Measurements from ENCODE around the gene NIFK.

The NIFK gene

GRCh38 chr2:121707344-121707919 is 29.2 kb downstream of the NIFK start (continued):
- TF ChIP-seq ZBTB44 (tag by site-specific recombination; IDR thresholded peaks at IDR 0.05) = 0 out of 2 replicates have a peak, but pooled peaks have one; percentile 30
- TF ChIP-seq, protein P1, sequence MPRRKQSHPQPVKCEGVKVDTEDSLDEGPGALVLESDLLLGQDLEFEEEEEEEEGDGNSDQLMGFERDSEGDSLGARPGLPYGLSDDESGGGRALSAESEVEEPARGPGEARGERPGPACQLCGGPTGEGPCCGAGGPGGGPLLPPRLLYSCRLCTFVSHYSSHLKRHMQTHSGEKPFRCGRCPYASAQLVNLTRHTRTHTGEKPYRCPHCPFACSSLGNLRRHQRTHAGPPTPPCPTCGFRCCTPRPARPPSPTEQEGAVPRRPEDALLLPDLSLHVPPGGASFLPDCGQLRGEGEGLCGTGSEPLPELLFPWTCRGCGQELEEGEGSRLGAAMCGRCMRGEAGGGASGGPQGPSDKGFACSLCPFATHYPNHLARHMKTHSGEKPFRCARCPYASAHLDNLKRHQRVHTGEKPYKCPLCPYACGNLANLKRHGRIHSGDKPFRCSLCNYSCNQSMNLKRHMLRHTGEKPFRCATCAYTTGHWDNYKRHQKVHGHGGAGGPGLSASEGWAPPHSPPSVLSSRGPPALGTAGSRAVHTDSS (tag by site-specific recombination; IDR thresholded peaks at IDR 0.05) = no peak
- TF ChIP-seq ZNF394 (tag by site-specific recombination; IDR thresholded peaks at IDR 0.05; ENCODE audit: borderline replicate concordance) = peak; percentile 50; the same call in 1 of the 2 replicates
- peak; percentile 49; the same call in 1 of the 2 replicates for TF ChIP-seq GFI1B (tag by site-specific recombination; IDR thresholded peaks at IDR 0.05)
- TF ChIP-seq ZSCAN30 (tag by site-specific recombination; IDR thresholded peaks at IDR 0.05) = peak; percentile 12; the same call in 1 of the 2 replicates
- no peak for TF ChIP-seq SALL2 (tag by site-specific recombination; IDR thresholded peaks at IDR 0.05; ENCODE audit: borderline replicate concordance)
- TF ChIP-seq, protein P2, sequence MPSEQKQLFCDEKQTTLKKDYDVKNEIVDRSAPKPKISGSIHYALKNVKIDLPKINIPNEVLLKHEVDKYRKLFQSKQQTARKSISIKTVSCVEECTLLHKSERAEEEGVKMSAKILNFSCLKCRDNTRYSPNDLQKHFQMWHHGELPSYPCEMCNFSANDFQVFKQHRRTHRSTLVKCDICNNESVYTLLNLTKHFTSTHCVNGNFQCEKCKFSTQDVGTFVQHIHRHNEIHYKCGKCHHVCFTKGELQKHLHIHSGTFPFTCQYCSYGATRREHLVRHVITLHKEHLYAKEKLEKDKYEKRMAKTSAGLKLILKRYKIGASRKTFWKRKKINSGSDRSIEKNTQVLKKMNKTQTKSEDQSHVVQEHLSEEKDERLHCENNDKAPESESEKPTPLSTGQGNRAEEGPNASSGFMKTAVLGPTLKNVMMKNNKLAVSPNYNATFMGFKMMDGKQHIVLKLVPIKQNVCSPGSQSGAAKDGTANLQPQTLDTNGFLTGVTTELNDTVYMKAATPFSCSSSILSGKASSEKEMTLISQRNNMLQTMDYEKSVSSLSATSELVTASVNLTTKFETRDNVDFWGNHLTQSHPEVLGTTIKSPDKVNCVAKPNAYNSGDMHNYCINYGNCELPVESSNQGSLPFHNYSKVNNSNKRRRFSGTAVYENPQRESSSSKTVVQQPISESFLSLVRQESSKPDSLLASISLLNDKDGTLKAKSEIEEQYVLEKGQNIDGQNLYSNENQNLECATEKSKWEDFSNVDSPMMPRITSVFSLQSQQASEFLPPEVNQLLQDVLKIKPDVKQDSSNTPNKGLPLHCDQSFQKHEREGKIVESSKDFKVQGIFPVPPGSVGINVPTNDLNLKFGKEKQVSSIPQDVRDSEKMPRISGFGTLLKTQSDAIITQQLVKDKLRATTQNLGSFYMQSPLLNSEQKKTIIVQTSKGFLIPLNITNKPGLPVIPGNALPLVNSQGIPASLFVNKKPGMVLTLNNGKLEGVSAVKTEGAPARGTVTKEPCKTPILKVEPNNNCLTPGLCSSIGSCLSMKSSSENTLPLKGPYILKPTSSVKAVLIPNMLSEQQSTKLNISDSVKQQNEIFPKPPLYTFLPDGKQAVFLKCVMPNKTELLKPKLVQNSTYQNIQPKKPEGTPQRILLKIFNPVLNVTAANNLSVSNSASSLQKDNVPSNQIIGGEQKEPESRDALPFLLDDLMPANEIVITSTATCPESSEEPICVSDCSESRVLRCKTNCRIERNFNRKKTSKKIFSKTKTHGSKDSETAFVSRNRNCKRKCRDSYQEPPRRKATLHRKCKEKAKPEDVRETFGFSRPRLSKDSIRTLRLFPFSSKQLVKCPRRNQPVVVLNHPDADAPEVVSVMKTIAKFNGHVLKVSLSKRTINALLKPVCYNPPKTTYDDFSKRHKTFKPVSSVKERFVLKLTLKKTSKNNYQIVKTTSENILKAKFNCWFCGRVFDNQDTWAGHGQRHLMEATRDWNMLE (tag by site-specific recombination; conservative IDR thresholded peaks at IDR 0.05; ENCODE audit: low read depth) = no peak
- no peak for TF ChIP-seq ZBTB49 (tag by site-specific recombination; IDR thresholded peaks at IDR 0.05; ENCODE audit: low read depth)
- TF ChIP-seq KLF10 (tag by site-specific recombination; IDR thresholded peaks at IDR 0.05) = peak; percentile 48; the same call in 1 of the 2 replicates
- peak; percentile 24 for TF ChIP-seq ZNF335 (tag by site-specific recombination; conservative IDR thresholded peaks at IDR 0.05)
- no peak for TF ChIP-seq ZNF133 (tag by site-specific recombination; IDR thresholded peaks at IDR 0.05)
- 0 out of 2 replicates have a peak, but pooled peaks have one; percentile 24 for TF ChIP-seq ZBTB21 (tag by site-specific recombination; IDR thresholded peaks at IDR 0.05)
- TF ChIP-seq ZNF707 (tag by site-specific recombination; IDR thresholded peaks at IDR 0.05) = no peak
- TF ChIP-seq, protein P3, sequence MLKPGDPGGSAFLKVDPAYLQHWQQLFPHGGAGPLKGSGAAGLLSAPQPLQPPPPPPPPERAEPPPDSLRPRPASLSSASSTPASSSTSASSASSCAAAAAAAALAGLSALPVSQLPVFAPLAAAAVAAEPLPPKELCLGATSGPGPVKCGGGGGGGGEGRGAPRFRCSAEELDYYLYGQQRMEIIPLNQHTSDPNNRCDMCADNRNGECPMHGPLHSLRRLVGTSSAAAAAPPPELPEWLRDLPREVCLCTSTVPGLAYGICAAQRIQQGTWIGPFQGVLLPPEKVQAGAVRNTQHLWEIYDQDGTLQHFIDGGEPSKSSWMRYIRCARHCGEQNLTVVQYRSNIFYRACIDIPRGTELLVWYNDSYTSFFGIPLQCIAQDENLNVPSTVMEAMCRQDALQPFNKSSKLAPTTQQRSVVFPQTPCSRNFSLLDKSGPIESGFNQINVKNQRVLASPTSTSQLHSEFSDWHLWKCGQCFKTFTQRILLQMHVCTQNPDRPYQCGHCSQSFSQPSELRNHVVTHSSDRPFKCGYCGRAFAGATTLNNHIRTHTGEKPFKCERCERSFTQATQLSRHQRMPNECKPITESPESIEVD (tag by site-specific recombination; IDR thresholded peaks at IDR 0.05) = peak; percentile 73
- TF ChIP-seq ZNF843 (tag by site-specific recombination; IDR thresholded peaks at IDR 0.05) = peak; percentile 69; the same call in 1 of the 2 replicates
- TF ChIP-seq SP3 (tag by site-specific recombination; IDR thresholded peaks at IDR 0.05) = no peak
- TF ChIP-seq SETDB1 (IDR thresholded peaks at IDR 0.05; ENCODE audit: insufficient read length, low read length) = no peak
- peak; percentile 69 for TF ChIP-seq WT1 (tag by site-specific recombination; IDR thresholded peaks at IDR 0.05)
- no peak for TF ChIP-seq IKZF3 (tag by site-specific recombination; IDR thresholded peaks at IDR 0.05)
- 0 out of 2 replicates have a peak, but pooled peaks have one; percentile 42 for TF ChIP-seq ZNF10 (tag by site-specific recombination; IDR thresholded peaks at IDR 0.05)
- TF ChIP-seq ZNF792 (tag by site-specific recombination; IDR thresholded peaks at IDR 0.05) = no peak
- TF ChIP-seq ZNF76 (tag by site-specific recombination; IDR thresholded peaks at IDR 0.05; ENCODE audit: borderline replicate concordance, low read depth) = no peak
- no peak for TF ChIP-seq ZNF155 (tag by site-specific recombination; IDR thresholded peaks at IDR 0.05)
- TF ChIP-seq ZNF560 (tag by site-specific recombination; IDR thresholded peaks at IDR 0.05; ENCODE audit: borderline replicate concordance) = no peak
- peak; percentile 69 for TF ChIP-seq ZNF366 (tag by site-specific recombination; conservative IDR thresholded peaks at IDR 0.05)
- no peak for TF ChIP-seq ZBTB6 (tag by site-specific recombination; IDR thresholded peaks at IDR 0.05)

All from HEK293 (cell line).